ENCODE data around the gene EIF4G3.
"Not testable (repeated sequence)": the region's sequence is repeated elsewhere in the genome, so short reads cannot be mapped to it uniquely, and the experiment has no call there.

The EIF4G3 gene

DNA sequence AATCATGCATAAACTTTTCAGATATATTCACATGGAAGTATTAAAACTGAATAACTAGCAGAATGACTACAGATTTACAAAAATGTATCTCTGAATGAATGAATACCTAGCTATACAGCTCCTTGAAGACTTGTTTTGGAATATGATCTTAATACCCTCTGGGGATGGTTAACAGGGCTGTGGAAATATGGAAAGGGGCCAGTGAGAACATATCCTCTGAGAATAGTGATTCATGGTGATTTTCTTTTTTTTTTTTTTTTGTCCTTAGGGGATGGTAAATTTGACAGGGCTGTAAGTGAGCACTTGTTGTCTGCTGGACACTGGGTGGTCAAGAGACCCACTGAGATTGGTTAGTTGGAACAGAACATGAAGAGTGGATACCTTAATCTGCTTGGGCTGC lies 308.9 kb downstream of the EIF4G3 start:
- peaks cover 2 to 18% of the 10 kb centered on the region in 2 experiments for H3K4me1 ChIP-seq (ENCODE audit: control insufficient read depth in 1 of 2, insufficient read depth in 1 of 2, low read depth in 1 of 2, low read length in 1 of 2)
- TF ChIP-seq, protein P1, sequence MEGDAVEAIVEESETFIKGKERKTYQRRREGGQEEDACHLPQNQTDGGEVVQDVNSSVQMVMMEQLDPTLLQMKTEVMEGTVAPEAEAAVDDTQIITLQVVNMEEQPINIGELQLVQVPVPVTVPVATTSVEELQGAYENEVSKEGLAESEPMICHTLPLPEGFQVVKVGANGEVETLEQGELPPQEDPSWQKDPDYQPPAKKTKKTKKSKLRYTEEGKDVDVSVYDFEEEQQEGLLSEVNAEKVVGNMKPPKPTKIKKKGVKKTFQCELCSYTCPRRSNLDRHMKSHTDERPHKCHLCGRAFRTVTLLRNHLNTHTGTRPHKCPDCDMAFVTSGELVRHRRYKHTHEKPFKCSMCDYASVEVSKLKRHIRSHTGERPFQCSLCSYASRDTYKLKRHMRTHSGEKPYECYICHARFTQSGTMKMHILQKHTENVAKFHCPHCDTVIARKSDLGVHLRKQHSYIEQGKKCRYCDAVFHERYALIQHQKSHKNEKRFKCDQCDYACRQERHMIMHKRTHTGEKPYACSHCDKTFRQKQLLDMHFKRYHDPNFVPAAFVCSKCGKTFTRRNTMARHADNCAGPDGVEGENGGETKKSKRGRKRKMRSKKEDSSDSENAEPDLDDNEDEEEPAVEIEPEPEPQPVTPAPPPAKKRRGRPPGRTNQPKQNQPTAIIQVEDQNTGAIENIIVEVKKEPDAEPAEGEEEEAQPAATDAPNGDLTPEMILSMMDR (IDR thresholded peaks at IDR 0.05), result no peak
- H3K4me3 ChIP-seq (ENCODE audit: low read depth in 1 of 2, low read length in 1 of 2), result no peak overlapping the region
- no peaks in the 10 kb centered on the region for H3K27me3 ChIP-seq
- H3K36me3 ChIP-seq, result peaks cover 30% of the 10 kb centered on the region
- H3K9me3 ChIP-seq, result no peaks in the 10 kb centered on the region
- no peak overlapping the region for H3K27ac ChIP-seq

- Histone ChIP-seq H3K4me1 (ENCODE audit: control insufficient read depth in 1 of 2, insufficient read depth in 1 of 2, low read depth in 1 of 2, low read length in 1 of 2) (peaks cover 0 to 11% of the 10 kb centered on the region in 2 experiments), H3K27me3 (no peaks in the 10 kb centered on the region), H3K9me3 (no peaks in the 10 kb centered on the region), H3K4me3 (ENCODE audit: low read depth in 1 of 2, low read length in 1 of 2) (no peak overlapping the region), H3K36me3 (peaks cover 37% of the 10 kb centered on the region), H3K27ac (no peak overlapping the region)
- TF ChIP-seq, protein P1 (IDR thresholded peaks at IDR 0.05), result no peak
Observed at GRCh38 chr1:20867062-20867461, 309.6 kb downstream of the EIF4G3 start.

GRCh38 chr1:20865001-20865400 lies 311.7 kb downstream of the EIF4G3 start:
- H3K9me3 ChIP-seq, result no peaks in the 10 kb centered on the region

DNA sequence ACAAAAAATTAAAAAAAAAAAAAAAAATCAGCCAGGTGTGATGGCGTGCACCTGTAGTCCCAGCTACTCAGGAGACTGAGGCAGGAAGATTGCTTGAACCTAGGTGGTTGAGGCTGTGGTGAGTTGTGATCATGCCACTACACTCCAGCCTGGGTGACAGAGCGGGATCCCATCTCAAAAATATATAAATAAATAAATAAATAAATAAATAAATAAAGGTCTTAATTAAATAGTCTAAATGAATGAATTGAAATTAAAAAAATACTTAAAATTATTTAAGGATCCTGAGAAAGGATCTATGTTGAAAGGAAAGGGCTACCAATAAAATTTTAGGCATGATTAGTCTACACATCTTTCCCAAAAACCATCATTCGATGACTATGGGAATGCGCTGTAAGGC lies 322.2 kb downstream of the EIF4G3 start:
- Histone ChIP-seq H3K27me3 (no peaks in the 10 kb centered on the region), H3K9me3 (no peaks in the 10 kb centered on the region), H3K4me1 (ENCODE audit: control insufficient read depth in 1 of 2, insufficient read depth in 1 of 2, low read depth in 1 of 2, low read length in 1 of 2) (peaks cover 5 to 14% of the 10 kb centered on the region in 2 experiments), H3K27ac (no peak overlapping the region), H3K4me3 (ENCODE audit: low read depth in 1 of 2, low read length in 1 of 2) (no peak overlapping the region), H3K36me3 (peaks cover 84% of the 10 kb centered on the region)
- TF ChIP-seq, protein P1 (IDR thresholded peaks at IDR 0.05), result no peak

More at GRCh38 chr1:20865001-20865400, 311.7 kb downstream of the EIF4G3 start:
- Histone ChIP-seq H3K27me3 (no peaks in the 10 kb centered on the region), H3K4me3 (ENCODE audit: low read depth in 1 of 2, low read length in 1 of 2) (no peak overlapping the region), H3K36me3 (peaks cover 44% of the 10 kb centered on the region), H3K4me1 (ENCODE audit: control insufficient read depth in 1 of 2, insufficient read depth in 1 of 2, low read depth in 1 of 2, low read length in 1 of 2) (peaks cover 0 to 5% of the 10 kb centered on the region in 2 experiments), H3K27ac (no peak overlapping the region)
- TF ChIP-seq, protein P1 (IDR thresholded peaks at IDR 0.05), result no peak

DNA sequence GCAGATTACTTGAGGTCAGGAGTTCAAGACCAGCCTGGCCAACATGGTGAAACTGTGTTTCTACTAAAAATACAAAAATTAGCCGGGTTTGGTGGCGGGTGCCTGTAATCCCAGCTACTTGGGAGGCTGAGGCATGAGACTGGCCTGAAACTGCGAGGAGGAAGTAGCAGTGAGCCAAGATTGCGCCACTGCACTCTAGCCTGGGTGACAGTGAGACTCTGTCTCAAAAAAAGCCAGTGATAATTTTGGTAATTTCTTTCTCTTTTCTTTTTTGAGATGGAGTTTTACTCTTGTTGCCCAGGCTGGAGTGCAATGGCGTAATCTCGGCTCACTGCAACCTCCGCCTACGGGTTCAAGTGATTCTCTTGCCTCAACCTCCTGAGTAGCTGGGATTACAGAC lies 324.9 kb downstream of the EIF4G3 start:
- H3K27ac ChIP-seq, result peak overlapping the region; percentile 70
- not testable (repeated sequence) for H3K4me3 ChIP-seq (ENCODE audit: low read depth in 1 of 2, low read length in 1 of 2); H3K9me3 ChIP-seq; H3K27me3 ChIP-seq
- peaks cover 5 to 11% of the 10 kb centered on the region in 2 experiments for H3K4me1 ChIP-seq (ENCODE audit: control insufficient read depth in 1 of 2, insufficient read depth in 1 of 2, low read depth in 1 of 2, low read length in 1 of 2)
- H3K36me3 ChIP-seq, result peaks cover 85% of the 10 kb centered on the region

DNA sequence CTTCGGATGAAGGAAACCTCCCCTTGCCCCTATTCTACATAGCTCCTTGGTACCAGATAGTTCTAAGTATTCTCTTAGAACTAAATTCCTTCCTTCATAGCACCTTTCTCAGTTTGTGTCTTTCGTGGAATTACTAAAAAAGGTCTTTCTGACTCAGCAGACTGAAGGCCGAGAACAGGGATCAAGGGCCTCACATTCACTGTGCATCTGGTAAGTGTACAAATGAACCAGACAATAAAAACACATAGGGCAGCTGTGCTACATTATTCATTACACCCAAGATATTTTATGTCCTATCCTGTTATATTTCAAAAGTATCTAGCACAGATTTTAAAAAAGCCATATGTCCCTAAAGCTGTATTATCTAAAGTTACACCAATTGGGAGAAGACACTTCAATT lies 326.7 kb downstream of the EIF4G3 start:
- H3K4me1 ChIP-seq (ENCODE audit: control insufficient read depth in 1 of 2, insufficient read depth in 1 of 2, low read depth in 1 of 2, low read length in 1 of 2), result peaks cover 5 to 11% of the 10 kb centered on the region in 2 experiments
- H3K27ac ChIP-seq, result no peak overlapping the region
- H3K36me3 ChIP-seq, result peaks cover 78% of the 10 kb centered on the region
- no peaks in the 10 kb centered on the region for H3K27me3 ChIP-seq
- H3K4me3 ChIP-seq (ENCODE audit: low read depth in 1 of 2, low read length in 1 of 2), result no peak overlapping the region
- H3K9me3 ChIP-seq, result no peaks in the 10 kb centered on the region
- TF ChIP-seq, protein P1 (IDR thresholded peaks at IDR 0.05), result no peak
